T47D (cell line): Measurements from ENCODE around the gene PRKCA.

ENCODE experiments used
- DNase-seq, 2 experiments: peaks; one replicate each; pipeline versions ENCODE4 v3.0.0 to v3.0.0-alpha.2; 2011 to 2012; ENCODE audit warnings: low read depth in 1 of 2, low spot score in 1 of 2
- JUND ChIP-seq: IDR thresholded peaks from 2 replicates; pipeline ENCODE4 v1.6.1; 2012; ENCODE audit warnings: low read depth
- in situ Hi-C: cut with HindIII; loops from 2 replicates; pipeline ENCODE4 v1.10.0; 2016; ENCODE audit warnings: low sequenced_read_pairs, low pct_unique_long_range_greater_than_20kb

The PRKCA gene

DNA sequence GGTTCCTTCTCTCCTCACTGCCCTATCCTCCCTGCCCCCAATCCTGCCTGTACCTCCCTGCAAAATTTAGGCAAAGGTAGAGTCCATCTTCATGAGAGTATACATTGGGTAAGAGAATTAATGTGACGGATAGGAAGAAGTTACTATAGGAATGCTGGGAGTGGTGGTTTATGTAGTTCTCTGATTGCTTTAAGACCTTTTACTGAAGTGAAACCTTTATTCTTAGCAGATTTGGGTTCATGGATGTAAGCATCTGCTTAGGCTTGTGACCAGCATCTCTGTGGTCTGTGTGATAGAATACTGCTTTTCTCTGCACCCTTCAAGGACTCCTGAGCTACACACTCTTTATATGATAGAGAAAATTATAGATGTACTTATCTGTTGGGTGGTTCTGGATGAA is 127.3 kb downstream of the PRKCA start:
- DNase-seq: no peak
- TF ChIP-seq JUND: no peak
- in situ Hi-C loops: no loop called here

DNA sequence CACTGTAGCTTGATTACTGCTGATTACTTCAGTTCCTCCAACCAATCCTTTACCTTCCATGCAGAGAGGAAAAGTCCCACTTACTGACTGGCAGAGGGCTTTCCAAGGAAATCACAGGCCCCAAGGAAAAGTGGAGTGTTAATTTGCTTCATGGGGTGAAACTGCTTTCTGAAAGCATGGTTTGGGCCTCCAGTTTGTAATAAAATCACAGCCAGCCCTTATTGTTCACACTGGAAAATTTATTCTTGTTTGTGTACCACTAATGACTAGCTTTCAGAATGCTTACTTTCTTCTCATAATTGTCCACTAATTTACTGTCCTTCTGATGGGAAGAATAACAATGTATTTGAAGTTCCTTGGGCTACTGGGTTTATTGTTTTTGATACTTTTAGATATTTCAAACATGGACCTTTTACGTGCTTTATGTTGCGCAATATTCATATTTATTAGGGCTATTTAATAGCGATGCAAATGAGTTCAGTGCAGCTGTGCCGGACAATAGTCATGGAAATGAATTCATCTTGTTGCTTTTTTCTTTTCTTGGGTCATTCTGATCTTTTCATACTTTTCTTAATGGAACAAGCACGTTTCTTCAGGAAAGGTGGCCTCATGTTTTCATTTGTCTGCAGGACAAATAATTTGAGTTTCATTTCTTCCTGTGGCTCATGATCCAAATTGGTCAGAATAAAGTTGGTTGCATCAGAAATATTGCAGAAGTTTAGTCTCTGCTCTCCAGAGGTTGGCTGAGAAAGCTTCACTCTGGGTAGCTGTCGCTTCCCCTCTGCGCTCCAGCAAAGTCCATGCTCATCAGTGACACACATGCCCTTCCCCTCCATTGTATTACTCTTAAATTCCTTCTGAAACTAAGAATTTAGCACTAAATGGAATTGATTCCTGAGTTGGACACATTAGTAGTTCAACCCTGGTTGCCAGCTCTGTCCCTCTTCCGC is 128.7 kb downstream of the PRKCA start:
- in situ Hi-C loops: no loop called here
- no peak for TF ChIP-seq JUND
- DNase-seq: no peak

DNA sequence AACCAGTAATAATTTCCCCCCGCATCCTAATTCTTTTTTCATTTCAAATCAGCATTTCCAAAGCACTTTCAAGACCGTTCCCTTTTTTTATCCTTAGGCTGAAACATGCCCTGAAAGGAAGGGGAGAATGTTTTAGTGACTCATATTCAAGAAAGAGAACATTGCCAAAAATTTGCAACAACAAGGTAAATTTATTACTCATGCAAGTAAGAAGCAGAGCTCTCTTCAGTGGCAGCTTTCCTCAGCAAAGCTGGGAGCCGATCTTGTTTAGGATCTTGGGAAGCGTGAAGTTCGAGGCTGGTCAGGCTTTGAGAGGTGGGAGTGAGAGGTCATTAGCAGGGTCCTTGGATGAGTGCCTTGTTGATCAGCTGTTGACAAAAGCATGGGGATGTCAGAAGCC is 129.5 kb downstream of the PRKCA start:
- no peak for DNase-seq
- TF ChIP-seq JUND: no peak

DNA sequence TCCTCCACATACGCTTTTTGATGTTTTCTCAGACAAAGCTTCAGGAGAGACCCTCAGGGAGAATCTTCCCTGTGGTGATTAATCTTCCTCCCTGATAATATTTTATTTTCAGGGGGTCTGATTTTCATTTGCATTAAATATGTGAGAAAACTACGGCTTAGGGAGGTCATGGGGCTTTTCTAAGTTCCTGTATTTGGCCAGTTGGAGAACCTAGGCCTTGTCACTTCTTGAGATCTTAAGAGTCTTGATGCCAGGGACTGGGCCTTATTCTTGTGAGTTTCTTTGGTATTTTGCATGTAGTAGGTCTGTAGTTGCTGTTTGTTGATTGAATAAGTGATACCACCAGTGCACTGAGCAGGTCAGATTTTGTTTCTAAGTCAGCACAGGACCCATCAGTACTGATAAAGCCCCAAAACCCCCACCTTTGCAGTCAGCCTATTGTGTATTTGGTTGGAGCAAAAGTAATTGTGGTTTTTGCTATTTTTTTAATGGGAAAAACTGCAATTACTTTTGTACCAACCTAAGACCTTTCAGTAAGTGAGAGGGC is 130.1 kb downstream of the PRKCA start:
- DNase-seq: no peak
- in situ Hi-C loops: no loop called here
- TF ChIP-seq JUND: no peak

More for the DNA sequence above, 129.5 kb downstream of the PRKCA start:
- in situ Hi-C loops: no loop called here

- TF ChIP-seq JUND: no peak
- in situ Hi-C loops: no loop called here
- no peak for DNase-seq
These were observed 130.7 kb downstream of the PRKCA start for GRCh38 chr17:66432996-66433551.

GRCh38 chr17:66435182-66435581 is 132.8 kb downstream of the PRKCA start:
- no peak for TF ChIP-seq JUND
- DNase-seq: no peak
- in situ Hi-C loops: no loop called here

GRCh38 chr17:66436631-66437030 is 134.2 kb downstream of the PRKCA start:
- DNase-seq: no peak
- in situ Hi-C loops: no loop called here
- TF ChIP-seq JUND: no peak

GRCh38 chr17:66437476-66438026 is 135.1 kb downstream of the PRKCA start:
- no peak for DNase-seq
- TF ChIP-seq JUND: no peak
- in situ Hi-C loops: no loop called here

GRCh38 chr17:66438101-66438500 is 135.7 kb downstream of the PRKCA start:
- in situ Hi-C loops: no loop called here
- DNase-seq: no peak
- no peak for TF ChIP-seq JUND

GRCh38 chr17:66441101-66441661 is 138.8 kb downstream of the PRKCA start:
- TF ChIP-seq JUND: no peak
- DNase-seq: no peak
- in situ Hi-C loops: no loop called here

DNA sequence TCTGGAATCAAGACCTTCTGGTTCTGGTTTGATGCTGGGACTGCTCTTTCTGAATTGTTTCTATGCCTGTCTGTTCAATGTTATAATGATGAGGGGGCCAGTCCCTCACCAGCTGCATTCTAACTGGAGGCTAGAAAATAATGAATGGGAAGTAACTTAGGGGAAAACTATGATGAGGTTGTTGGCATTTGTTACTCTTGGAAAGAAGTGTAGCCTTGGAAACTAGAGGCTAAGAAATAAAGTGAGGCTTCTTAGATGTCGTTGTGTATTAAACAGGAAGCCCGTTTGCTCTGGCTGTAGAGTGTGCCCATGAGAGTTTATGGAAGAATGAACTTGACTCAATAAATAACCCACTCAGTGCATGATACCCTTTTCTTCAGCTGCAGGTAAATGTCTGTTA is 140.8 kb downstream of the PRKCA start:
- TF ChIP-seq JUND: no peak
- no peak for DNase-seq
- in situ Hi-C loops: no loop called here

- no peak for DNase-seq
- in situ Hi-C loops: no loop called here
- TF ChIP-seq JUND: no peak
These were observed 141.2 kb downstream of the PRKCA start for GRCh38 chr17:66443606-66444005.

GRCh38 chr17:66444031-66444430 is 141.6 kb downstream of the PRKCA start:
- no peak for DNase-seq
- in situ Hi-C loops: no loop called here
- TF ChIP-seq JUND: no peak
